HFFc6 (cell line): ENCODE data around the gene ASNS. TPM values are rescaled to one million over a fixed set of nuclear protein-coding genes. Genes with fewer than 3 reads are reported as not detected.
A peak's percentile ranks its signal among the peaks of the same experiment; 100 is the strongest.
"Not testable (repeated sequence)": the region's sequence is repeated elsewhere in the genome, so short reads cannot be mapped to it uniquely, and the experiment has no call there.

Experiments
- DNase-seq: peaks from one replicate; pipeline ENCODE4 v3.0.0-alpha.2; 2018
- H3K27ac Mint-ChIP-seq: 2 replicates; pipeline ENCODE4 v1.8.0; 2020; ENCODE audit warnings: mild to moderate bottlenecking, mixed read lengths
- H3K27me3 Mint-ChIP-seq: 2 replicates; pipeline ENCODE4 v1.8.0; 2021; ENCODE audit warnings: mild to moderate bottlenecking, moderate library complexity, mixed read lengths; ENCODE audit not compliant: insufficient read depth
- H3K36me3 Mint-ChIP-seq: 2 replicates; pipeline ENCODE4 v1.8.0; 2021; ENCODE audit warnings: low read depth, mixed read lengths
- H3K4me1 Mint-ChIP-seq: 2 replicates; pipeline ENCODE4 v1.8.0; 2020; ENCODE audit warnings: low read depth, mixed read lengths
- H3K4me3 Mint-ChIP-seq: 2 replicates; pipeline ENCODE4 v1.8.0; 2020; ENCODE audit warnings: mild to moderate bottlenecking, moderate library complexity, mixed read lengths
- H3K9me3 Mint-ChIP-seq: 2 replicates; pipeline ENCODE4 v1.8.0; 2020; ENCODE audit warnings: mild to moderate bottlenecking, mixed read lengths
- total RNA-seq, 6 experiments: library from RNA; stranded (reverse); fragmentation: NEBNext Ultra II Directional; extraction: Animal tissue kit (Norgen Biotek cat#: 25700); gene quantifications; 2 replicates in 1 of 6; 3 replicates in 5 of 6; pipeline ENCODE4 v1.2.3, GENCODE V29; 2021
- TF ChIP-seq, protein P1 (sequence below): fragments of 200-600 bp; sonication (generic); IDR thresholded peaks from 2 replicates; pipeline ENCODE4 v1.5.0; 2021; ENCODE audit warnings: antibody characterized with exemption, mild to moderate bottlenecking

Gene ASNS
- total RNA-seq, 6 experiments from 2014 or later, result 28.6 to 44.6 (median 30.6) TPM

GRCh38 chr7:97858221-97858620 is 14.0 kb downstream of the ASNS start:
- TF ChIP-seq, protein P1, sequence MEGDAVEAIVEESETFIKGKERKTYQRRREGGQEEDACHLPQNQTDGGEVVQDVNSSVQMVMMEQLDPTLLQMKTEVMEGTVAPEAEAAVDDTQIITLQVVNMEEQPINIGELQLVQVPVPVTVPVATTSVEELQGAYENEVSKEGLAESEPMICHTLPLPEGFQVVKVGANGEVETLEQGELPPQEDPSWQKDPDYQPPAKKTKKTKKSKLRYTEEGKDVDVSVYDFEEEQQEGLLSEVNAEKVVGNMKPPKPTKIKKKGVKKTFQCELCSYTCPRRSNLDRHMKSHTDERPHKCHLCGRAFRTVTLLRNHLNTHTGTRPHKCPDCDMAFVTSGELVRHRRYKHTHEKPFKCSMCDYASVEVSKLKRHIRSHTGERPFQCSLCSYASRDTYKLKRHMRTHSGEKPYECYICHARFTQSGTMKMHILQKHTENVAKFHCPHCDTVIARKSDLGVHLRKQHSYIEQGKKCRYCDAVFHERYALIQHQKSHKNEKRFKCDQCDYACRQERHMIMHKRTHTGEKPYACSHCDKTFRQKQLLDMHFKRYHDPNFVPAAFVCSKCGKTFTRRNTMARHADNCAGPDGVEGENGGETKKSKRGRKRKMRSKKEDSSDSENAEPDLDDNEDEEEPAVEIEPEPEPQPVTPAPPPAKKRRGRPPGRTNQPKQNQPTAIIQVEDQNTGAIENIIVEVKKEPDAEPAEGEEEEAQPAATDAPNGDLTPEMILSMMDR, result no peak
- no peak for DNase-seq
- Mint-ChIP-seq H3K9me3 (no peaks in the 10 kb centered on the region), H3K27ac (no peak overlapping the region), H3K36me3 (0 out of 2 replicates have a peak, but pooled peaks cover 5% of the 10 kb centered on the region), H3K4me3 (no peak overlapping the region), H3K27me3 (no peaks in the 10 kb centered on the region), H3K4me1 (peaks cover 14% of the 10 kb centered on the region)

- no peak for DNase-seq
- Mint-ChIP-seq H3K27ac (no peak overlapping the region), H3K4me1 (peaks cover 14% of the 10 kb centered on the region), H3K9me3 (no peaks in the 10 kb centered on the region), H3K36me3 (0 out of 2 replicates have a peak, but pooled peaks cover 8% of the 10 kb centered on the region), H3K4me3 (no peak overlapping the region), H3K27me3 (no peaks in the 10 kb centered on the region)
- TF ChIP-seq, protein P1, result no peak
Observed at GRCh38 chr7:97857544-97857943, 14.7 kb downstream of the ASNS start.

- TF ChIP-seq, protein P1, result no peak
- peaks cover 5% of the 10 kb centered on the region; the same call in 1 of the 2 replicates for H3K36me3 Mint-ChIP-seq
- H3K9me3 Mint-ChIP-seq, result no peaks in the 10 kb centered on the region
- no peak overlapping the region for H3K27ac Mint-ChIP-seq
- H3K4me1 Mint-ChIP-seq, result no peaks in the 10 kb centered on the region
- peak; percentile 49 for DNase-seq
- no peaks in the 10 kb centered on the region for H3K27me3 Mint-ChIP-seq
- no peak overlapping the region for H3K4me3 Mint-ChIP-seq
Observed at GRCh38 chr7:97851683-97852082, 20.5 kb downstream of the ASNS start.

- H3K27ac Mint-ChIP-seq, H3K4me3 Mint-ChIP-seq, H3K4me1 Mint-ChIP-seq, H3K27me3 Mint-ChIP-seq, H3K9me3 Mint-ChIP-seq, DNase-seq, H3K36me3 Mint-ChIP-seq: not testable (repeated sequence)
Observed at GRCh38 chr7:97850262-97851031, 21.8 kb downstream of the ASNS start.

GRCh38 chr7:97847791-97848190 is 24.4 kb downstream of the ASNS start:
- H3K27ac Mint-ChIP-seq, result no peak overlapping the region
- no peaks in the 10 kb centered on the region for H3K4me1 Mint-ChIP-seq
- DNase-seq, result no peak
- H3K4me3 Mint-ChIP-seq, result no peak overlapping the region
- TF ChIP-seq, protein P1, result no peak
- H3K36me3 Mint-ChIP-seq, result peaks cover 4% of the 10 kb centered on the region; the same call in 1 of the 2 replicates
- H3K9me3 Mint-ChIP-seq, result no peaks in the 10 kb centered on the region
- no peaks in the 10 kb centered on the region; the same call in 1 of the 2 replicates for H3K27me3 Mint-ChIP-seq

- Mint-ChIP-seq H3K27me3 (no peaks in the 10 kb centered on the region; the same call in 1 of the 2 replicates), H3K36me3 (no peaks in the 10 kb centered on the region; the same call in 1 of the 2 replicates), H3K27ac (no peak overlapping the region), H3K4me3 (no peak overlapping the region), H3K9me3 (peaks cover 6% of the 10 kb centered on the region; the same call in 1 of the 2 replicates), H3K4me1 (no peaks in the 10 kb centered on the region)
- TF ChIP-seq, protein P1, result no peak
- DNase-seq, result no peak
Observed at GRCh38 chr7:97846945-97847344, 25.3 kb downstream of the ASNS start.
